Measurements from ENCODE around the gene TRAF7. TPM values are rescaled to one million over a fixed set of nuclear protein-coding genes. Genes with fewer than 3 reads are reported as not detected.
A peak's percentile ranks its signal among the peaks of the same experiment; 100 is the strongest.

The TRAF7 gene
- total and polyA plus RNA-seq, 2 of the 13 experiments (the other 11 are each of a cell fraction or from before 2014, with no cell fraction given), result 47.9 to 65.6 TPM

DNA sequence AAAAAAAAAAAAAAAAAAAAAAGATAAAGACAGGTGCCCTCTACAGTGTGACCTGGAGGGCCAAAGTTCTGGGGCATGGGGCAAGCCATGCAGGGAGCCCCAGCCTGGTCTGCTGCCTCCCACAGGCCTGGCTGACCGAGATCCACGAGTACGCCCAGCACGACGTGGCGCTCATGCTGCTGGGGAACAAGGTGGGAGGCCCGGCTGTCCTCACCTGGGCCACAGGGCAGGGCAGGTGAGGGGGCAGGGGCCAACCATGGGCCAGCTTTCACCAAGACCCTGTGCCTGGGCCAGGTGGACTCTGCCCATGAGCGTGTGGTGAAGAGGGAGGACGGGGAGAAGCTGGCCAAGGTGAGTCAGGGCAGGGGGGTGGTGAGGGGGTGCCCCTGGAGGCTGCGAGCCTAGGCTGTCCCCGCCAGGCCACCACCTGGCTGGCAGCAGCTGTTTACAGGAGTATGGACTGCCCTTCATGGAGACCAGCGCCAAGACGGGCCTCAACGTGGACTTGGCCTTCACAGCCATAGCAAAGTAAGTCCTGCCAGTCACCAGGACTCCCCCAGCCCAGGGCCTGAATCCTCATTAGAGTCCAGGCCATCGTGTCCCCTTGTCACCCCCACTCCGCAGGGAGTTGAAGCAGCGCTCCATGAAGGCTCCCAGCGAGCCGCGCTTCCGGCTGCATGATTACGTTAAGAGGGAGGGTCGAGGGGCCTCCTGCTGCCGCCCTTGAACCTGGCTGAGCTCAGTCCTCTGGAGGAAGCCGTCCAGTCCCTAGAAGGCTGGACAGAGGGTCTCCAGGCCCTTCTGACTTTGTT, 2.7 kb upstream of the TRAF7 start (continued):
- TF ChIP-seq, protein P1, sequence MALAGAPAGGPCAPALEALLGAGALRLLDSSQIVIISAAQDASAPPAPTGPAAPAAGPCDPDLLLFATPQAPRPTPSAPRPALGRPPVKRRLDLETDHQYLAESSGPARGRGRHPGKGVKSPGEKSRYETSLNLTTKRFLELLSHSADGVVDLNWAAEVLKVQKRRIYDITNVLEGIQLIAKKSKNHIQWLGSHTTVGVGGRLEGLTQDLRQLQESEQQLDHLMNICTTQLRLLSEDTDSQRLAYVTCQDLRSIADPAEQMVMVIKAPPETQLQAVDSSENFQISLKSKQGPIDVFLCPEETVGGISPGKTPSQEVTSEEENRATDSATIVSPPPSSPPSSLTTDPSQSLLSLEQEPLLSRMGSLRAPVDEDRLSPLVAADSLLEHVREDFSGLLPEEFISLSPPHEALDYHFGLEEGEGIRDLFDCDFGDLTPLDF (CRISPR knock-in tag; IDR thresholded peaks at IDR 0.05), result no peak
- TF ChIP-seq ZNF12 (CRISPR knock-in tag; IDR thresholded peaks at IDR 0.05) (0 out of 2 replicates have a peak, but pooled peaks have one; percentile 16), HNRNPL (IDR thresholded peaks at IDR 0.05; ENCODE audit: low read depth, low read length) (peak; percentile 89), ZNF235 (CRISPR knock-in tag; IDR thresholded peaks at IDR 0.05; ENCODE audit: borderline replicate concordance) (no peak), ZBTB7B (CRISPR knock-in tag; IDR thresholded peaks at IDR 0.05) (0 out of 2 replicates have a peak, but pooled peaks have one; percentile 17), POGZ (CRISPR knock-in tag; IDR thresholded peaks at IDR 0.05) (no peak; the same call in 1 of the 2 replicates), FOXK2 (IDR thresholded peaks at IDR 0.05) (no peak), ZNF563 (CRISPR knock-in tag; IDR thresholded peaks at IDR 0.05) (peak; percentile 40; the same call in 1 of the 2 replicates), GABPB1 (CRISPR knock-in tag; IDR thresholded peaks at IDR 0.05) (peak; percentile 45; the same call in 1 of the 2 replicates), NAIF1 (CRISPR knock-in tag; IDR thresholded peaks at IDR 0.05; ENCODE audit: borderline replicate concordance) (no peak), KAT7 (CRISPR knock-in tag; IDR thresholded peaks at IDR 0.05; ENCODE audit: borderline replicate concordance) (peak; percentile 22; the same call in 1 of the 2 replicates), PCBP1 (IDR thresholded peaks at IDR 0.05; ENCODE audit: borderline replicate concordance, low read depth, low read length) (peak; percentile 69), TARDBP (CRISPR knock-in tag; IDR thresholded peaks at IDR 0.05) (no peak), TAF1 (CRISPR knock-in tag; IDR thresholded peaks at IDR 0.05) (peak; percentile 19; the same call in 1 of the 2 replicates), ZNF761 (CRISPR knock-in tag; conservative IDR thresholded peaks at IDR 0.05) (0 out of 2 replicates have a peak, but pooled peaks have one; percentile 33), HNRNPK (IDR thresholded peaks at IDR 0.05; ENCODE audit: low read depth, low read length, poor library complexity, severe bottlenecking) (peak; percentile 13), SOX6 (IDR thresholded peaks at IDR 0.05) (no peak), SOX6 (CRISPR knock-in tag; IDR thresholded peaks at IDR 0.05) (0 out of 2 replicates have a peak, but pooled peaks have one; percentile 5)
- TF ChIP-seq, protein P2, sequence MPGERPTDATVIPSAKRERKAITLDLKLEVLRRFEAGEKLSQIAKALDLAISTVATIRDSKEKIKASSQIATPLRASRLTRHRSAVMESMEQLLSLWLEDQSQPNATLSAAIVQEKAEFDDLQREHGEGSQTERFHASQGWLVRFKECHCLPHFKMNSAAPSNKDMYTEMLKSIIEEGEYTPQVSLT (CRISPR knock-in tag; IDR thresholded peaks at IDR 0.05; ENCODE audit: borderline replicate concordance, low read depth), result no peak
- TF ChIP-seq, protein P3, sequence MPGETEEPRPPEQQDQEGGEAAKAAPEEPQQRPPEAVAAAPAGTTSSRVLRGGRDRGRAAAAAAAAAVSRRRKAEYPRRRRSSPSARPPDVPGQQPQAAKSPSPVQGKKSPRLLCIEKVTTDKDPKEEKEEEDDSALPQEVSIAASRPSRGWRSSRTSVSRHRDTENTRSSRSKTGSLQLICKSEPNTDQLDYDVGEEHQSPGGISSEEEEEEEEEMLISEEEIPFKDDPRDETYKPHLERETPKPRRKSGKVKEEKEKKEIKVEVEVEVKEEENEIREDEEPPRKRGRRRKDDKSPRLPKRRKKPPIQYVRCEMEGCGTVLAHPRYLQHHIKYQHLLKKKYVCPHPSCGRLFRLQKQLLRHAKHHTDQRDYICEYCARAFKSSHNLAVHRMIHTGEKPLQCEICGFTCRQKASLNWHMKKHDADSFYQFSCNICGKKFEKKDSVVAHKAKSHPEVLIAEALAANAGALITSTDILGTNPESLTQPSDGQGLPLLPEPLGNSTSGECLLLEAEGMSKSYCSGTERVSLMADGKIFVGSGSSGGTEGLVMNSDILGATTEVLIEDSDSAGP (CRISPR knock-in tag; IDR thresholded peaks at IDR 0.05; ENCODE audit: borderline replicate concordance), result 0 out of 2 replicates have a peak, but pooled peaks have one; percentile 86
- TF ChIP-seq, protein P4, sequence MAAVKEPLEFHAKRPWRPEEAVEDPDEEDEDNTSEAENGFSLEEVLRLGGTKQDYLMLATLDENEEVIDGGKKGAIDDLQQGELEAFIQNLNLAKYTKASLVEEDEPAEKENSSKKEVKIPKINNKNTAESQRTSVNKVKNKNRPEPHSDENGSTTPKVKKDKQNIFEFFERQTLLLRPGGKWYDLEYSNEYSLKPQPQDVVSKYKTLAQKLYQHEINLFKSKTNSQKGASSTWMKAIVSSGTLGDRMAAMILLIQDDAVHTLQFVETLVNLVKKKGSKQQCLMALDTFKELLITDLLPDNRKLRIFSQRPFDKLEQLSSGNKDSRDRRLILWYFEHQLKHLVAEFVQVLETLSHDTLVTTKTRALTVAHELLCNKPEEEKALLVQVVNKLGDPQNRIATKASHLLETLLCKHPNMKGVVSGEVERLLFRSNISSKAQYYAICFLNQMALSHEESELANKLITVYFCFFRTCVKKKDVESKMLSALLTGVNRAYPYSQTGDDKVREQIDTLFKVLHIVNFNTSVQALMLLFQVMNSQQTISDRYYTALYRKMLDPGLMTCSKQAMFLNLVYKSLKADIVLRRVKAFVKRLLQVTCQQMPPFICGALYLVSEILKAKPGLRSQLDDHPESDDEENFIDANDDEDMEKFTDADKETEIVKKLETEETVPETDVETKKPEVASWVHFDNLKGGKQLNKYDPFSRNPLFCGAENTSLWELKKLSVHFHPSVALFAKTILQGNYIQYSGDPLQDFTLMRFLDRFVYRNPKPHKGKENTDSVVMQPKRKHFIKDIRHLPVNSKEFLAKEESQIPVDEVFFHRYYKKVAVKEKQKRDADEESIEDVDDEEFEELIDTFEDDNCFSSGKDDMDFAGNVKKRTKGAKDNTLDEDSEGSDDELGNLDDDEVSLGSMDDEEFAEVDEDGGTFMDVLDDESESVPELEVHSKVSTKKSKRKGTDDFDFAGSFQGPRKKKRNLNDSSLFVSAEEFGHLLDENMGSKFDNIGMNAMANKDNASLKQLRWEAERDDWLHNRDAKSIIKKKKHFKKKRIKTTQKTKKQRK (IDR thresholded peaks at IDR 0.05; ENCODE audit: low read length), result no peak
- TF ChIP-seq, protein P5, sequence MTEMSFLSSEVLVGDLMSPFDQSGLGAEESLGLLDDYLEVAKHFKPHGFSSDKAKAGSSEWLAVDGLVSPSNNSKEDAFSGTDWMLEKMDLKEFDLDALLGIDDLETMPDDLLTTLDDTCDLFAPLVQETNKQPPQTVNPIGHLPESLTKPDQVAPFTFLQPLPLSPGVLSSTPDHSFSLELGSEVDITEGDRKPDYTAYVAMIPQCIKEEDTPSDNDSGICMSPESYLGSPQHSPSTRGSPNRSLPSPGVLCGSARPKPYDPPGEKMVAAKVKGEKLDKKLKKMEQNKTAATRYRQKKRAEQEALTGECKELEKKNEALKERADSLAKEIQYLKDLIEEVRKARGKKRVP (CRISPR knock-in tag; IDR thresholded peaks at IDR 0.05), result no peak
